Posterior cingulate gyrus (tissue), 11 donors: Measurements from ENCODE around the gene FLT1.

Source experiments
- DNase-seq, 10 donors: peaks; one replicate each; pipeline versions ENCODE4 v3.0.0 to v3.0.0-alpha.2; 2020 to 2021; ENCODE audit warnings: mixed read lengths in 3 of 10
- intact Hi-C: fragments of 100-400 bp; cut with DNase I; formaldehyde crosslinking; loops from one replicate; pipeline ENCODE4 v1.15.1; 2023

Gene FLT1

DNA sequence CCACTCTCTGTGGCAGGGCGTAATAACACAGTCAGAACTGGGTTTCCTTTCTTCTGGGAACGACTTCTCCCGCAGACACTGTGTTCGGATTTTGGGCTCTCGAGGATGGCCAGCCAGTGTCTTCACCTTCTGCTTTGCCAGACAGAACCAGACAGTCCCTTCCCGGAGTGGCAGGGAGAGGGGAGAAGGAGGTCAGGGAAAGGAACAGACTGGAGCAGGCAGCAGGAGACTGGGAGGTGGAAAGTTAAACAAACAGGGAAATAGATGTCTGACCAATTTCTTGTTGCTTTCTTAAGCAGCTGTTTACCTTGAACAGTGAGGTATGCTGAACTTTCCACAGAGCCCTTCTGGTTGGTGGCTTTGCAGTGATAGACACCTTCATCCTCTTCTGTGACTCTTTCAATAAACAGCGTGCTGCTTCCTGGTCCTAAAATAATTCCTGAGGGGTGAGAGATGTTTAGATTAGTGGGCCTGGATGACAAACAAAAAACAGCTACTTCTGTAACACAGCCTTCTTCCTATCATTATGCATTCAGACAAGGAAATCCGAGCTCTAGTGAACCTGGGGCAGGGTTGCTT, 137.6 kb downstream of the FLT1 start:
- intact Hi-C loops, result no loop called here
- DNase-seq, result no peak

DNA sequence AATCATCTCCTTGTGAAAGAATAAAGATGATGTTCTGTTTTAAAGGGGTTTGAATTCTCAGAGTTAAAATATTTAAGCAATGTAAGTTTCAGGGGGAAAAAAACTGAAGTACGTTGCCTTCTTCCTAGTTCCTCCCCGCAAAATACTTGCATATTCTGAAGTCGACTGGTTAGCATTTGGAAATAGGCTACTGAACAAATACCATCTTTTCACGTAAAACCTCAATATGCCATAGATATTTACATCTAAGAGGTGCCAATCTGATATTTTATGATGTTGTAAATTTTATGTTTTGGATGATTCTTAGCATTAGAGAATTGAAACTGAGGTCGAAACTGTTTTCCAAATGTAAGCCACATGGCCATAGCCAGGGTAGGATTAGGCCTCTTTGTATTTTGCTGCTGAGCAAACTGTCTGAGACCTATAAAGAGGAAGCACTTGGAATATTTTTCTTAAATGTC, 138.3 kb downstream of the FLT1 start:
- no peak for DNase-seq
- intact Hi-C loops, result no loop called here

DNA sequence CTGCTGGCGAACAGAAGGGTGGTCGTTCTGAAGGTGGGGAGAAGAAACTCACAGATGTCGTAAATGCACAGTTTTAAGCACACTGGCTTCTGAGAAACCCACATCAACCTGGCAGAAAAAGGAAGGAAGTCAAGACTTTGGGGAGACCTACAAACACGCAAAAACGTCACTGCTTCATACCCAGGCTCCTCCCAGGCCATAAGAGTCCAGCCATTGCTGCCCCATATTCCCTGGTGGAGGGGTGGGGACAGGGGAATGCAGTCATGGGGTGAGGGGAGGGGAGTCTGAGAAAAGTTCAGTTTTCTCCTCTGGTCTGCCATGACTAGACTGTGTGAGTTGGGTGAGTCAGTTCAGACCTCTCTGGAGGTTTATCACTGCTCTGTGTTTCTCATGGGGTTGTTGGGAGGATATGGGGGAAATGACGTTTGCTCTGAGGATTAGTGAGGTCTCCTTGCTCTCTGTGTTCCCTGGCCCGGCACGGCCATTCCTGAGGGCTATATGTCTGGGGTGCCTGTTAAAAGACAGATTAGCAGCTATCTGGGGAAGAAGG, 139.0 kb downstream of the FLT1 start:
- intact Hi-C loops, result no loop called here
- DNase-seq, result no peak

DNA sequence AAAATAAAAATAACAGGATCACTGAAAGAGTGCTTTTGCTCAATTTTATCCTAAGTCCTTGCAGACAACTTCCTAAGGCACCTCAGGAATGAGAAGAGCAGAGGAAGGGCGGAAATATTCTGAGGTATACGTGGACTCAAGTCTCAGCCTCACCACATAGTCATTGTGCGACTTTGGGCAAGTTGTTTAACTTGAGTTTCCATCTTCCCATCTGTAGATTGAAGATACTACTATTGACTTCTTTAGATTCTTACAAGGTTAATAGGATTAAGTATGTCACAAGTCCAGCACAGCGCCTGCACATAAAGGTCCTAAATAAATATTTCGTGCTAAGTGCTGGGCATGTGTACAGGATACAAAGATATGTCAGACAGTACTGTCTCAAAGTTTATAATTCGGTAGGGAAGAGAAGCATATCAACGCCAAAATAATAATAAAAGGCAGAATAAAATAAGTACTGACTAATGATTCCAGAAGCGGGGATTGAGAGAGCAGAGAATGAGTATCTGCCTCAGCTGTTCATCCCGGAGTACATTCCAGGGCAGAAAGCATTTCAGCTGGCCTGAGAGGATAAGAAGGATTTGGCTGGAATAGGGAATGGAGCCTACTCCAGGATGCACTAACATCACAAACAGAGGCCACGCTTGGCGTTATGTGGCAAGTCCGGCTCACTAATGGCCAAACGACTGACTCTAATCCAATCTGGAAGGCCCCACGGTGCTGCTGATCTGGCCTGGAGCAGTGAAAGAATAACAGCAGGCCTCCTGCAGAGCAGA, 139.7 kb downstream of the FLT1 start:
- DNase-seq, result no peak
- intact Hi-C loops, result no loop called here

DNA sequence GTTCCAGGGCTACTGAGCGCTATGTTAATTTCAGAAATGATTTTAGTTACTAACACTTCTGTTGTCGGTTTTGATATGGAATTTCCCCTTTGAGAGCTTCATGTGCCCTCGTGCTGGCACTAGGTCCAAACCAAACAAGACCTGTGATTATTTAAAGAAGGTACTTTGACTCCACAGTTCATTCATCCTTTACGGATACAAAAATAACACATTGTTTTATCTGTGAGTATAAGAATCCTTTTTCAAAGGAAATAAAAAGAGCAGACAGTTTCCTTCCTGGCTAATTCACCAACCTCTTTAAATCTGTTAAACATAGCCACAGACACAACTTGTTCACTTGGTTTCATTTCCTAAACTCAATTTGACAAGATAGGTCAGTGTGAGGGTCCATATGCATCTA, 141.2 kb downstream of the FLT1 start:
- no peak for DNase-seq
- intact Hi-C loops, result no loop called here

DNA sequence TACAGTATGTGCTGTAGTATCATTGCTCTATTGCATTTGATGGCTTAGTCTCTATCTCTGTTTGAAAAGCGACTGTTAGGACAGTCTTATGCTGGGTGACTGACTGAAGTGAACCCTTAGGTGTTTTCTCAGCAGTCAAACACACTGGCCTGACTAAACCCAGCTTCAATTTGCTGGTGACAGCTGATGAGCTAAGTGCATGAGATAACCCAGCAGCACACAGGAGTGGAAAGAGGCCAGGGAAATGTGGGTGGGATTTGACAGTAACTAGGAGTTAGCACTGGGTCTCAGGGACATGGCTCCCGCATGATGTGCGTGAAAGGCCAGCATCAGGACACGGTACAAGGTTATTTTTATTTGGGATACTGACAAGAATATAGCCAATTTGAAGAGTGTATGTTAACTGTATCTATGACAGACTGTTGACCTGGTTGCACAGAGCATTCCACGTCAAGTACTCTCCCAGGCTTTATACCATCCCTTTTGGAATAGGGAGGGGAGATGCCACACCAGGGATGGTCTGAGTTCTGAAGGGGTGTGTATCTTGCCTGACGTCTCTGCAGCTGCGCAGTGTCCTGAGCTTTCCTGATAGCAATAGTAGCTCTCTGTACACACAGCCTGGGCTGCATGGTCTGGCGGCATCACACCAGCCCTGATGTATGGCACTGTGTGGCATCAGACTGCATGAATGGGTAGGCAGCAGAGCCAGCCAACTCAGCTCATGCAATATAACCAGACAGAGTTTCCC, 144.8 kb downstream of the FLT1 start:
- intact Hi-C loops, result no loop called here
- no peak for DNase-seq

DNA sequence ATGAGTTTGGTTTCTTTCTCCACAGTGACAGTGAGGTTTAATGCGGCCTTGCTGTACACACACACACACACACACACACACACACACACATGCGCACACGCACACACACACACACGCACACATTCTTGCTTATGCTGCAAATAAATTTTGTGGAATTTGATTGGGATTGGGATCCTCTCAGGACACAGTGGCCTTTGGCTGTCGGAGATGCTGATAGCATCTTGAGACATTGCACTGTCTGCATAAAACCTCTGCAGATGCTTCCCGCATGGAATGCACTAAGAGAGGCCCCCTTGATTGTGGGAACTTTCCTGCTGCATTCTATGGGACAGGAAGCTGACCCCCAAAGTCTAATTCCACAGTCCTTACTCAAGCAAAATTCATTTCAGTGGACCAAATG, 145.6 kb downstream of the FLT1 start:
- intact Hi-C loops, result no loop called here
- no peak for DNase-seq

DNA sequence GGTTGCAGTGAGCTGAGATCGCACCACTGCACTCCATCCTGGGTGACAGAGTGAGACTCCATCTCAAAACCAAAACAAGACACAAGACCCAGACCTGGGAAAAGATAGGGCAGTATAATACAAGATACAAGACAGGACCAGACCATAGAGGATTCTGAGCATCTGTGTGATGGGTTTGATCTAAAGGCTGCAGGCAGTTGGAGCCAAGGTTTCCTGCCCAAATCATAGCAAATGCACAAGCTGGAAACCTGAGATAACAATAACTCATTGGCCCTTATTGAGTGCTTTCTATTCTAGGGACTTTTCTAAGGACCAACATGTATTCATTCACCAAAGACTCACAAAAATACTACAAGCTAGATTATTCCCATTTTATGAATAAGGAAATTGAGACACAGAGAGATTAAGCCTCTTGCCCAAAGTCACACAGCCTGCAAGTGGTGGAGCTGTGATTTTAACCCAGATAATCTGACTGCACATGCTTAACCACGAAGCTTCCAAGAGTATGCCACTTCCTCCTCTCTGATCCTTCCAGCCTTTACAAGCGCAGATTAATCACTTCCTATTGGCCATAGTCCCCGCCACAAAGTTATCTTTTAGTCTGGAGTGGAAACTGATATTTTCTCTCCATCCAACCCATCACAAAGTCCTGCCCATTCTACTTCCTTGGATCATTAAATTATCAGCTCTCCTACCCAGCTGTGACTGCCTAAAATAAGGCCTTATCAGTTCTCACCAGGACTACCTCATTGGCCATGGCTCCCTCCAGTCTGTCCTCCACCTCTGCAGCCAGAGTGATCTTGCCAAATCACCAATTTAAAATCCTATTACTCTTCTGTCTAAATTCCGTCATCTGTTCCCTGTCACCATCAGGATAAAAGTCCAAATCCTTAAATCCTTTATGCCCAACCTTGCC, 147.2 kb downstream of the FLT1 start:
- no peak for DNase-seq
- intact Hi-C loops, result no loop called here

DNA sequence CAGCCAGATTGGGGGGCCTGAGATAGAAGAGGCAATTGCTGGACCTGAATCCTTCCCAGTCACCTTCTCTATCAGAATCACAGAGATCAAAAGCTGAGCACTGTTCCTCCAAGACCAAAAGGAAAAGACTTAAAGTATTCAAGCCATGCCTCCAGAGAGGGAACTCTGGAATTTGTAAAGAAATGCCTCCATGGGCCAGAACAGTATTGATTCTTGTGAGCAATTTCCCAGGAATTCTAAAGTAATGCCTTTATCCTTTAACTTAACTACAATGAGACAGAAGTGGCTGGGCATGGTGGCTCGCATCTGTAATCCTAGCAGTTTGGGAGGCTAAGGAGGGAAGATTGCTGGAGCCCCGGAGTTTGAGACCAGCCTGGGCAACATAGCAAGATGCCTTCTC, 148.8 kb downstream of the FLT1 start:
- intact Hi-C loops, result no loop called here
- no peak for DNase-seq

DNA sequence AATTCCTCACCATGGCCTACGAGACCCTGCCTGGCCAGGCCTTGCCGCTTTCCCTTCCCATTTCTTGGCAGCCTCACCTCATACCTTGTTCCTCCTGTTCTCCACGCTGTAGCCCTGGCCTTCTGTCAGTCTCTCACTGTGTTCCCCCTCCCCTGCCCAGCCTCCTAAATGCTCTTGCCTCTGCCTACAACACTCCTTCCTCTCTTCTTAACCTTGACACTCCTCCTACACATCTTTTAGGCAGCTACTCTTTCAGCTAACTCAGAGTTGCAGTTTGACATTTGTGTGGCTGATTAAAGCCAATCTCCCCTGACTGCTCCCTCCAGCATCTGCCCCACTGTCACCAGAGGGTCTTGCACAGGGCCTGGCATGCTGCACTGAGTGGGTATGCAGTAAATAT, 150.8 kb downstream of the FLT1 start:
- DNase-seq, result no peak
- intact Hi-C loops, result no loop called here

DNA sequence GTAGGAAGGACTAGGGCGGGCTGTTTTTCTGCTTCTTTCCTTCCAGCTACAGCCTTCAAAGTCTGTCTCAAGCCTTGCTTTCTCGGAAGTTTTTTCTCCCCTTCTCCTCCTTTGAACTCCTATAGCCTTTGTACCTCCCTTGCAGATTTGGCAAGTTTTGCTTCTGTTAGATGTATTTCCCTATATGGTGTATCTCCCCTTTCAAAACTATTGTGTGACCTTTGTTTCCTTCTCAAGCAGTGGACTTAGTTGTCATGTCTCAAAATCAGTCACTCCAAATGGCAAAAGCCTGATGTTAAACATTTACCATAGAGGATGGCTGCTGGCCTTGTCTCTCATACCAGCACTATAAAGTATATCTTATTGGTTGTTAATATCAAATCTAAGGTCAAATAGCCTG, 152.7 kb downstream of the FLT1 start:
- intact Hi-C loops, result no loop called here
- no peak for DNase-seq

DNA sequence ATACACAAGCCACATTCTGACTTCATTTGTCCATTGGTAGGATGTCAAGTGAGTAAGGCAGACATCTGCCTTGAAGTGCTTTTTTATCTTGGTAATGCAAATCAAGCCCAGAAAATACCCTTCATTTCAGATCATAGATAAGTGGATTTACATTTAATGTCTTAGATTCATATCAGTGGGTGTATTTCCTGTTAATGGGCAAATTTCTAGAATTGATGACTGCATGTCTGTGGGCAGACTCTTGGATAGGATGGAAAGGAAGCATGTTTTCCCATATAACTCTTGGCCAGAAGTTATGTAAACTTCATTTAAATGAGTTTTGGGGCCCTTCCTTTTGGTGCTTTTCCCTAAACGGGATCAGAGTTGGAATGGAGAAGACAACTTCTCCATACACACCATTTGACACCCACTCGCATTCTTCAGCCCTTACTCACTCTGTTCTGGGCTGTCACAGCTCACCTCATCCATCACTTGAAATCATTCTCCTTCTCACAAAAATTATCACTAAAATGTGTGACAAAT, 154.6 kb downstream of the FLT1 start:
- intact Hi-C loops, result no loop called here
- no peak for DNase-seq

DNA sequence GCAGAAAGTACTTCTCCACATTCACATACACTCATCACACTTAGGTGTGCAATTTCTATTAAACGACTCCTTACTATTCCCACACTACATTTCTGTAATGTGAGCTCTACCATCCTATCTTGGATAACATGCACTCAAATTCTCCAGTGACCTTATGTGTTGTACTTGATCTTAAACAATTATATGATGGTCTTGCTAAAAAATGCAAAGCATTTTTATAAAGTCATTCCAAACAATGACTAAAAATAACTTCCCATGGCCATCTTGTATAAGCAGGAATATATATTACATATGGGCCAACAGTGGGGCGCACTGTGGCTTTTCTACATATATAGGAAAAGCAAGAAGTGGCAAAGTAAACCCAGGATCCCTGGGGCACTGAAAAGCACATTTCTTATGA, 155.5 kb downstream of the FLT1 start:
- intact Hi-C loops, result no loop called here
- DNase-seq, result no peak

DNA sequence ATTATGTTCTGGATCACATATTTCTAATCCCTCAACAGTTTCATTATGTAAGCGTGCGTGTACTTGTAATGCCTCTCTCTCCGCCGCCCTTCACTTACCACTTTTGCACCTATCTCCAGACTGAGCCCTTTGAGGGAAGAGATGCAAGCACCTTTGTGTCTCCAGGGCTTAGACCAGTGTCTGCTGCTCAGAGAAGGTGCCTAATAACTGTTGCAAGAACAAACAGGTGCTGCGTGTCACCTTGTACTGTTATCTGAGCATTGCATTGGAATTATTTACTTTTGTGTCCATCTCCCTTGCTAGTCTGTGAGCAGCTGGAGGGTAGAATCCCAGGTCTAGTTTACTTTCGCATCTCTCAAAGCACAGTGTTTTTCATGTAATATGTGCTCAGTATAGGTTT, 156.2 kb downstream of the FLT1 start:
- intact Hi-C loops, result no loop called here
- no peak for DNase-seq

DNA sequence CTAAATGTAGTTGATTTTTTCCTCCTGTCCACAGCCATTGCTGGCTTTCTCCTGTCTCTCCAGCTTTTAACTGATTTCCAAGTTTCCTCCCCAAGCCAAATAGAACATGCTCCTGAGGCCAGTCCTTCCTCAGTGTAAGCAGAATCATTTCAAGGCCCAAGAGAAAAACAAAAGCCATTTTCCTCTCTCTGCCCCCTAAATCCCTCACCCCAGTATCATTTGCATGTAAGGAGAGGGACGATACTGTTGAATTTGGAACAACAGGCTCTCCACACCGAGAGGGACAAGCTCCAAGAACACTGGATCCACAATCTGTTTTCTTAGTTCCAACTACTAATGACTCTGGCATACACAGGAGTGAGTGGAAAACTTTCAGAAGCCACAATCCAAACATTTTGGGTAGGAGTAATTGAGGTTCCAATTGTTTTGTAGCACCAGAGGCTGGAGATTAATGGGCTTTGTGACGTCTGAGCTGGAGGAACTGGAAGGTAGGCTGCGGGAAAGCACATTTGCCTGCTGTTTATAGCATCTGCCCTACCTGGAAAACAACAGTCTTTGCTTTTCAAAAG, 156.8 kb downstream of the FLT1 start:
- intact Hi-C loops, result no loop called here
- DNase-seq, result no peak

DNA sequence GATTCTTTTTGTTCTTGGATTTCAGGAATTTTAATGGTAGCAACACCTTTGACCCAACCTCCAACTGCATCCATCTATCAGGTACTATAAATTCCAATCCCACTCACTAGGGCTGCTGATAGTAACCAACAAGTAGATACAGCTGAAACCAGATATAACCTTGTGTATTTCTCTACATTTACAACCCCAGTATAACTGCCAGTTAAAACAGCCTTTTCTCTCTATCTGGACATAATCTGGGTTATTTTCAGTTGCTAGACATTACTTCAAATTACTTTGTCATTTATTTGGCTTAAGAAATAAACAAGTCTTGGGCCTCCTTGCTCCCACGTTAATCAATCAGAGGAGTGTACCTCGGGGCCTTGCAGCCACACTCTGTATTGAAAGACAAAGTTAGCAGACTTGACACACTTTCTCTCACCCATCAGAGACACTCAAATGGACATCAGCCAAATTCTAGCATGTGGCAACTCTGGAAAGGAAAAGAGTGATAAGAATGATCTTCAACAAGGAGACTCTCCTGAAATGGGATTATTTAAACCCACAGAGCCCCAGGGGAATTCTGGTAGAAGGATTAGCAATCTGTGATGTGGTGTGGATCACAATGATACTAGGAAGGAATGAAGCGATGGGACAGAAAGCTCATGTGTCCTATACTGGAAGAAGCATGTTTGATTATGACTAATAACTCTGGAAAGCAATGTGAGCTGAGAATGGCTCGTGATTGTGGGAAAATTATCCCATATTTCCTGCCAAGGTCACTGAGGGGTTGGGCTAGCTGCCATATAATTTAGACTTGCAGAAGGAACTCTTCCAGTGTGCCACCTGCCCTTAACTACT, 157.5 kb downstream of the FLT1 start:
- intact Hi-C loops, result no loop called here
- DNase-seq, result no peak

DNA sequence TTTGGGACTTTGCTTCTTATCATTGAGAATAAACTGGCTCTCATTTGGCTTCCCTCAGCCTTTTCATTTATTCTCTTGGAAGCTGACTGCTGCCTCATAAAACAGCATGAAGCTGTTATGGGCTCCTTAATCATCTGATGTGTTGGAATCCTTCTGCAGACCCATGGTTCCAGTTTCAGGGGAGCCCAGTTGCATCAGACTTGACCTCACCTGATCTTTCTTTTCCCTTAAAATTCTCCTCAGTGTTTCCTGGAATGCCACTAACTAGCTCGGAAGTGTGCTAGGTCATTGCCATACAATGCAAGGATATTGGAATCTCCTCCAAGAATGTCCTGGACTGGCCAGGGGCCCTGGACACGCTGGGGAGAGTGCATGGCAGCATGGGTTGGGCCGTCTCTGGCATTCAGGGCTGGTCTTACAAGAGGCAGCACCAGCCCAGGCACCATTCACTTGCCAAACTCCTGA, 158.7 kb downstream of the FLT1 start:
- intact Hi-C loops, result no loop called here

DNA sequence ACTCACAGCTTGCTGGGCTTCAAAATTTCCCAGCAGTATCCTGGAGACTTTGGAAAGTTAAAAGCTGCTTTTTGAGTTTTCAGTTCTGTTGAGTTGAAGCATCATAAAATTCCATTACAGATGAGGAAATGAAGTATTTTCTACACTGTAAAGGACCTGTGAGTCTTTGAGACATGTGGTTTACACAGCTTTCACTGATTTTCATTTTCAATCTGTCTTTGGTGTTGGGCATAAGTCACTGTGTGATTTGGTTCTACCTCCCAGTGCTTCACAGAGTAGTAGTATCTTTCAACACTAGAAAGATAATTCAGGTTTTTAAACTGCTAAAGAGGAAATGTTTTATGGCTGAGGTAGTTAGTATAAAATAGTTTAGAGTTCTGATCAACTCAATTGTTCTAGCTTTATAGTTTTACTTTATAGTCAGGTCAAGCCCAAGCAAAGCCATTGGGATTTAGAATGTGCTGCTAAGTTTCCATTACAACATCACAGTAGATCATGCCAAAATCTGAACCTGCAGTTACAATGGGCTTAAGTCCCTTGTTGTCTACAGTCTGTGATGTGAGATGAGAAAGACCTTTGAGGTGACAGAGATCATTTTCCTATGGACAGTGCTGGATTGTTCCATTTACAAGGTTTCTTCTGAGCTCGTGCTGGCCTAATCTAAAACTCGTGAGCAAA, 161.6 kb downstream of the FLT1 start:
- no peak for DNase-seq
- intact Hi-C loops, result no loop called here

More for the DNA sequence above, 158.7 kb downstream of the FLT1 start:
- no peak for DNase-seq
